K562 (cell line): ENCODE measurements around the gene MLX. TPM values are rescaled to one million over a fixed set of nuclear protein-coding genes. Genes with fewer than 3 reads are reported as not detected.

Source experiments
- ATAC-seq: fragments of 200-7000 bp; cut with Tn5 transposase; 3 replicates; pipeline ENCODE4 v1.9.1; 2020; ENCODE audit warnings: moderate library complexity
- BruUV-seq: library from RNA; stranded (reverse); fragments of 400-500 nt; replicated peaks from 2 replicates; lab custom pipeline; 2021; lab: Mats Ljungman, UMichigan
- CTCF ChIA-PET: fragments of 300-600 bp; formaldehyde crosslinking; extraction: SDS; loops from one replicate; lab custom pipeline; 2021; ENCODE audit warnings: low intra/inter-chr PET ratio; lab: Yijun Ruan, JAX
- POLR2A ChIA-PET: fragments of 300-600, 350-650 bp; sonication (Branson Sonifier 250); formaldehyde crosslinking; extraction: SDS; loops from one replicate; lab custom pipeline; 2021; ENCODE audit warnings: antibody characterized with exemption, inconsistent platforms; lab: Yijun Ruan, JAX
- DNase-seq, 4 experiments: peaks; one replicate each; pipeline versions ENCODE4 v3.0.0 to v3.0.0-alpha.2; 2011 to 2018; ENCODE audit warnings: low spot score in 3 of 4, mixed read lengths in 3 of 4; ENCODE audit errors: extremely low read depth in 1 of 4
- FAIRE-seq: peaks from 2 replicates; lab custom pipeline; 2011; peaks lifted over from hg19 to GRCh38; lab: Jason Lieb, UNC
- H2AFZ ChIP-seq: 2 replicates; pipeline ENCODE4 v1.6.0; 2011; ENCODE audit warnings: low read depth, low read length, control low read depth, inconsistent platforms
- H3K27ac ChIP-seq: fragments of 200-600 bp; 3 replicates; pipeline ENCODE4 v1.8.0; 2011; ENCODE audit warnings: low read depth, mild to moderate bottlenecking, control low read depth, inconsistent platforms, low read length, moderate library complexity, mixed read lengths; ENCODE audit errors: extremely low read depth
- H3K27me3 ChIP-seq, 2 experiments: fragments of 300-600 bp in 1 of 2; 2 replicates in 1 of 2; 3 replicates in 1 of 2; pipeline versions ENCODE4 v1.6.0 to v1.8.0; 2011; ENCODE audit warnings: inconsistent platforms in 2 of 2, low read length in 2 of 2, mild to moderate bottlenecking in 1 of 2, mixed read lengths in 1 of 2, moderate library complexity in 1 of 2; ENCODE audit not compliant: control insufficient read depth in 2 of 2, insufficient read depth in 2 of 2
- H3K36me3 ChIP-seq: fragments of 300-600 bp; 3 replicates; pipeline ENCODE4 v1.8.0; 2011; ENCODE audit warnings: mild to moderate bottlenecking, low read length, inconsistent platforms; ENCODE audit not compliant: control insufficient read depth, insufficient read depth
- H3K4me1 ChIP-seq, 2 experiments: fragments of 200-600 bp in 1 of 2; replicated peaks in 1 of 2; 2 replicates in 1 of 2; 3 replicates in 1 of 2; pipeline versions ENCODE4 v1.5.1 to v1.8.0; 2011; ENCODE audit warnings: inconsistent platforms in 2 of 2, low read length in 2 of 2, mild to moderate bottlenecking in 1 of 2, mixed read lengths in 1 of 2, moderate library complexity in 1 of 2; ENCODE audit not compliant: control insufficient read depth in 2 of 2, insufficient read depth in 2 of 2
- H3K4me2 ChIP-seq: 2 replicates; pipeline ENCODE4 v1.6.1; 2011; ENCODE audit warnings: low read length, control low read depth, inconsistent platforms, mixed read lengths; ENCODE audit not compliant: insufficient read depth
- H3K4me3 ChIP-seq: fragments of 200-600 bp; sonication (generic), shearing (Covaris generic); 2 replicates; pipeline ENCODE4 v1.5.1; 2016; ENCODE audit warnings: control low read depth, inconsistent platforms
- H3K79me2 ChIP-seq: fragments of 200-600 bp; 3 replicates; pipeline ENCODE4 v1.8.0; 2011; ENCODE audit warnings: low read length, inconsistent platforms; ENCODE audit not compliant: control insufficient read depth, insufficient read depth
- H3K9ac ChIP-seq, 2 experiments: 2 replicates each; pipeline versions ENCODE4 v1.6.0 to v1.6.1; 2011; ENCODE audit warnings: low read depth in 2 of 2, low read length in 2 of 2, control low read depth in 1 of 2, inconsistent platforms in 1 of 2, mild to moderate bottlenecking in 1 of 2, mixed read lengths in 1 of 2; ENCODE audit not compliant: insufficient read depth in 1 of 2
- H3K9me1 ChIP-seq: one replicate; pipeline ENCODE4 v1.6.0; 2011; ENCODE audit warnings: inconsistent platforms, mild to moderate bottlenecking, low read length, moderate library complexity; ENCODE audit not compliant: control insufficient read depth, insufficient read depth
- H3K9me3 ChIP-seq: replicated peaks from 2 replicates; pipeline ENCODE4 v1.5.1; 2011; ENCODE audit warnings: low read depth, low read length, inconsistent platforms; ENCODE audit not compliant: control insufficient read depth, insufficient read depth
- H4K20me1 ChIP-seq: replicated peaks from 2 replicates; pipeline ENCODE4 v1.6.1; 2011; ENCODE audit warnings: low read length, inconsistent platforms, mixed read lengths; ENCODE audit not compliant: control insufficient read depth, insufficient read depth
- ZNF311 ChIP-seq: fragments of 250-450 bp; sonication (Bioruptor Pico); IDR thresholded peaks from 2 replicates; pipeline ENCODE4 v1.4.0; 2020; ENCODE audit warnings: mild to moderate bottlenecking, moderate library complexity
- WGBS: fragments of 100-300 bp; shearing (Covaris generic); methylation state at CpG from one replicate; pipeline ENCODE4 v1.1.6; 2016; ENCODE audit warnings: low coverage, mixed read lengths; ENCODE audit not compliant: insufficient coverage; ENCODE audit errors: missing lambda C conversion rate; 5-methylcytosine and 5-hydroxymethylcytosine counted together
- in situ Hi-C: fragments of 300-500 bp; cut with MboI; formaldehyde crosslinking; loops from 4 replicates; pipeline ENCODE4 v1.15.0; 2018; ENCODE audit warnings: inconsistent platforms, mixed read lengths
- intact Hi-C: fragments of 100-400 bp; cut with micrococcal nuclease; formaldehyde crosslinking; loops from 2 replicates; pipeline ENCODE4 v1.14.2; 2022
- polyA plus RNA-seq, 8 experiments: library from polyadenylated mRNA; depleted of rRNA in 4 of 8; stranded (reverse) in 5 of 8; unstranded in 3 of 8; fragments of >200 nt; fragmentation: Nextera tagmentation in 2 of 8; fragmentation: Illumina TruSeq in 1 of 8; extraction: Ambion mirVana in 2 of 8; extraction: Trizol in 1 of 8; gene quantifications; 2 replicates each; pipeline versions ENCODE4 v1.2.1 to v1.2.3, GENCODE V29; 2011 to 2014; ENCODE audit warnings: inconsistent platforms in 1 of 8, missing spikeins in 1 of 8
- total RNA-seq, 7 experiments: library from RNA; depleted of rRNA in 6 of 7; stranded (reverse); fragments of >200 nt in 6 of 7; fragmentation: Illumina TruSeq in 2 of 7; extraction: Trizol in 2 of 7; gene quantifications; 2 replicates each; pipeline versions ENCODE4 v1.2.1 to v1.2.3, GENCODE V29; 2011 to 2021; ENCODE audit warnings: low replicate concordance in 1 of 7
- TF ChIP-seq, protein P1 (sequence below), 2 experiments: fragments of 450-650 bp; IDR thresholded peaks; 2 replicates each; pipeline ENCODE4 v1.6.1; 2018; ENCODE audit warnings: mild to moderate bottlenecking in 2 of 2, low read depth in 1 of 2; ENCODE audit not compliant: partially characterized antibody in 2 of 2

MLX gene
- total and polyA plus RNA-seq, 9 of the 15 experiments (the other 6 are each of a cell fraction or from before 2014, with no cell fraction given) = 42.9 to 100 (median 58.9) TPM

DNA sequence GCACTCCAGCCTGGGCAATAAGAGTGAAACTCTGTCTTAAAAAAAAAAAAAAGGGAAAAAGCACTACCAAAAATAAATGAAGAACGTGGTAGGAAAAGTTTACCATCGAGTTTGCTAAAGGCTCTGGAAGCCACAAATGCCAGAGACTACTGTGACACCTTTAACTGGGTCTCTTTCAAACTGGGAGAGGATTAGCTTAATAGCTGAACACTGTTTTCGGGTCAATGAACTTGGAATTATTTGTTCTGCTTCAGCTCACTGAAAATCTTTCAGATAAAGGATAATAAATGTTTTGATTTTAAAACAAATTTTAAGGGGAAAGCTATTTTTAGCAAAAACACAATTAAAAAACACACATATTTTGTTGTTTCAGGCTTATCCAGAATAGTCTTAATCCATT, 40.9 kb downstream of the MLX start:
- in situ Hi-C loops (no loop called here), intact Hi-C loops (loop anchor here (5.0 kb wide), 1 partner anchor 70 kb away; the partner anchor contains the start of gene PLEKHH3)
- peak overlapping the region in 1 of 2 experiments; percentile 92; a peak in 2 of 4 replicates for H3K9ac ChIP-seq
- no peak overlapping the region for H3K27ac ChIP-seq
- TF ChIP-seq ZNF311 (CRISPR knock-in tag) = no peak
- TF ChIP-seq, protein P1, sequence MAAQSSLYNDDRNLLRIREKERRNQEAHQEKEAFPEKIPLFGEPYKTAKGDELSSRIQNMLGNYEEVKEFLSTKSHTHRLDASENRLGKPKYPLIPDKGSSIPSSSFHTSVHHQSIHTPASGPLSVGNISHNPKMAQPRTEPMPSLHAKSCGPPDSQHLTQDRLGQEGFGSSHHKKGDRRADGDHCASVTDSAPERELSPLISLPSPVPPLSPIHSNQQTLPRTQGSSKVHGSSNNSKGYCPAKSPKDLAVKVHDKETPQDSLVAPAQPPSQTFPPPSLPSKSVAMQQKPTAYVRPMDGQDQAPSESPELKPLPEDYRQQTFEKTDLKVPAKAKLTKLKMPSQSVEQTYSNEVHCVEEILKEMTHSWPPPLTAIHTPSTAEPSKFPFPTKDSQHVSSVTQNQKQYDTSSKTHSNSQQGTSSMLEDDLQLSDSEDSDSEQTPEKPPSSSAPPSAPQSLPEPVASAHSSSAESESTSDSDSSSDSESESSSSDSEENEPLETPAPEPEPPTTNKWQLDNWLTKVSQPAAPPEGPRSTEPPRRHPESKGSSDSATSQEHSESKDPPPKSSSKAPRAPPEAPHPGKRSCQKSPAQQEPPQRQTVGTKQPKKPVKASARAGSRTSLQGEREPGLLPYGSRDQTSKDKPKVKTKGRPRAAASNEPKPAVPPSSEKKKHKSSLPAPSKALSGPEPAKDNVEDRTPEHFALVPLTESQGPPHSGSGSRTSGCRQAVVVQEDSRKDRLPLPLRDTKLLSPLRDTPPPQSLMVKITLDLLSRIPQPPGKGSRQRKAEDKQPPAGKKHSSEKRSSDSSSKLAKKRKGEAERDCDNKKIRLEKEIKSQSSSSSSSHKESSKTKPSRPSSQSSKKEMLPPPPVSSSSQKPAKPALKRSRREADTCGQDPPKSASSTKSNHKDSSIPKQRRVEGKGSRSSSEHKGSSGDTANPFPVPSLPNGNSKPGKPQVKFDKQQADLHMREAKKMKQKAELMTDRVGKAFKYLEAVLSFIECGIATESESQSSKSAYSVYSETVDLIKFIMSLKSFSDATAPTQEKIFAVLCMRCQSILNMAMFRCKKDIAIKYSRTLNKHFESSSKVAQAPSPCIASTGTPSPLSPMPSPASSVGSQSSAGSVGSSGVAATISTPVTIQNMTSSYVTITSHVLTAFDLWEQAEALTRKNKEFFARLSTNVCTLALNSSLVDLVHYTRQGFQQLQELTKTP (IDR thresholded peaks at IDR 0.05; ENCODE audit: low read depth in 1 of 2, partially characterized antibody in 2 of 2) = peak in 1 of 2 experiments; percentile 15
- H3K4me2 ChIP-seq = peak overlapping the region; percentile 97
- H3K9me3 ChIP-seq = no peaks in the 10 kb centered on the region
- H4K20me1 ChIP-seq = peaks cover 3% of the 10 kb centered on the region; the same call in 1 of the 2 replicates
- ATAC-seq = no peak
- no peak for DNase-seq
- no peaks in the 10 kb centered on the region for H3K27me3 ChIP-seq
- no TSS peak for BruUV-seq
- H3K79me2 ChIP-seq = peaks cover 72% of the 10 kb centered on the region
- H3K4me1 ChIP-seq = peaks cover 16 to 18% of the 10 kb centered on the region in 2 experiments; a peak in 4 of 5 replicates
- 6% methylated on average over 3 of the region's 3 CpGs for WGBS
- no peaks in the 10 kb centered on the region for H3K9me1 ChIP-seq
- no peak for FAIRE-seq
- peak overlapping the region; percentile 95 for H3K4me3 ChIP-seq
- H3K36me3 ChIP-seq = peaks cover 22% of the 10 kb centered on the region
- CTCF ChIA-PET = interaction anchor here (1.1 kb wide), 1 partner anchor 73 kb away, joined by 4 read pairs; no protein-coding TSS in a partner anchor
- POLR2A ChIA-PET = interaction anchor here (0.6 to 2.8 kb wide), 12 partner anchors 8 to 239 kb away, joined by 3 to 31 read pairs (median 6); no protein-coding TSS in a partner anchor
- H2AFZ ChIP-seq = no peak overlapping the region
